A549 (cell line): Measurements from ENCODE around the gene KCNAB1.

Experiments used
- ATOH8 ChIP-seq: fragments of 250-450 bp; sonication (Bioruptor Pico); IDR thresholded peaks from 2 replicates; pipeline ENCODE4 v1.5.0; 2020; ENCODE audit warnings: low read depth, mild to moderate bottlenecking, moderate library complexity
- CEBPB ChIP-seq, 2 experiments: fragments of >200 bp in 1 of 2; sonication (Bioruptor Twin) in 1 of 2; formaldehyde crosslinking in 1 of 2; IDR thresholded peaks; 2 replicates each; pipeline ENCODE4 v1.6.1; 2012 to 2016
- CTCF ChIP-seq: fragments of >200 bp; sonication (Bioruptor Twin); formaldehyde crosslinking; IDR thresholded peaks from 3 replicates; pipeline ENCODE4 v1.5.1; 2016
- EP300 ChIP-seq, 2 experiments: fragments of >200 bp; sonication (Bioruptor Twin); formaldehyde crosslinking; IDR thresholded peaks; 2 replicates in 1 of 2; 3 replicates in 1 of 2; pipeline ENCODE4 v1.6.1; 2016 to 2017
- HOXB13 ChIP-seq: fragments of 250-450 bp; sonication (Bioruptor Pico); IDR thresholded peaks from 2 replicates; pipeline ENCODE4 v1.5.0; 2020; ENCODE audit warnings: low read depth, mild to moderate bottlenecking, moderate library complexity
- MAX ChIP-seq: IDR thresholded peaks from 2 replicates; pipeline ENCODE4 v1.6.1; 2012
- PBX3 ChIP-seq: IDR thresholded peaks from 2 replicates; pipeline ENCODE4 v1.6.1; 2012
- POLR2A ChIP-seq: IDR thresholded peaks from 2 replicates; pipeline ENCODE4 v1.6.1; 2012; ENCODE audit warnings: mild to moderate bottlenecking, low read length
- POLR2AphosphoS2 ChIP-seq: conservative IDR thresholded peaks from 2 replicates; pipeline ENCODE4 v1.6.1; 2012; ENCODE audit warnings: low read length, improper control_type of control experiment, inconsistent platforms
- RAD21 ChIP-seq, 2 experiments: fragments of >200 bp in 1 of 2; sonication (Bioruptor Twin) in 1 of 2; formaldehyde crosslinking in 1 of 2; IDR thresholded peaks in 1 of 2; conservative IDR thresholded peaks in 1 of 2; 2 replicates in 1 of 2; 3 replicates in 1 of 2; pipeline ENCODE4 v1.6.1; 2012 to 2018; ENCODE audit warnings: inconsistent platforms in 1 of 2
- REST ChIP-seq: fragments of 200-600 bp; sonication (generic); IDR thresholded peaks from 2 replicates; pipeline ENCODE4 v1.6.1; 2016; ENCODE audit warnings: antibody characterized with exemption, mild to moderate bottlenecking, moderate library complexity
- RFX5 ChIP-seq: fragments of 450-650 bp; IDR thresholded peaks from 2 replicates; pipeline ENCODE4 v1.7.1; 2014; ENCODE audit warnings: antibody characterized with exemption, mild to moderate bottlenecking, moderate library complexity
- ZC3H11A ChIP-seq: fragments of 450-650 bp; IDR thresholded peaks from 2 replicates; pipeline ENCODE4 v1.6.1; 2014; ENCODE audit warnings: antibody characterized with exemption, mild to moderate bottlenecking

- TF ChIP-seq ZC3H11A (no peak), HOXB13 (no peak), POLR2AphosphoS2 (no peak), CTCF (no peak), POLR2A (no peak), RFX5 (no peak), REST (no peak), ATOH8 (CRISPR knock-in tag) (no peak), PBX3 (no peak), RAD21 (conservative IDR thresholded peaks at IDR 0.05 in 1 of 2, IDR thresholded peaks at IDR 0.05 in 1 of 2) (no peak), EP300 (IDR thresholded peaks at IDR 0.05) (no peak), MAX (no peak), CEBPB (IDR thresholded peaks at IDR 0.05) (no peak)
Measured at GRCh38 chr3:156207802-156208685, 87.7 kb downstream of the KCNAB1 start.
